Measurements from ENCODE around the gene PREB.

Gene PREB

DNA sequence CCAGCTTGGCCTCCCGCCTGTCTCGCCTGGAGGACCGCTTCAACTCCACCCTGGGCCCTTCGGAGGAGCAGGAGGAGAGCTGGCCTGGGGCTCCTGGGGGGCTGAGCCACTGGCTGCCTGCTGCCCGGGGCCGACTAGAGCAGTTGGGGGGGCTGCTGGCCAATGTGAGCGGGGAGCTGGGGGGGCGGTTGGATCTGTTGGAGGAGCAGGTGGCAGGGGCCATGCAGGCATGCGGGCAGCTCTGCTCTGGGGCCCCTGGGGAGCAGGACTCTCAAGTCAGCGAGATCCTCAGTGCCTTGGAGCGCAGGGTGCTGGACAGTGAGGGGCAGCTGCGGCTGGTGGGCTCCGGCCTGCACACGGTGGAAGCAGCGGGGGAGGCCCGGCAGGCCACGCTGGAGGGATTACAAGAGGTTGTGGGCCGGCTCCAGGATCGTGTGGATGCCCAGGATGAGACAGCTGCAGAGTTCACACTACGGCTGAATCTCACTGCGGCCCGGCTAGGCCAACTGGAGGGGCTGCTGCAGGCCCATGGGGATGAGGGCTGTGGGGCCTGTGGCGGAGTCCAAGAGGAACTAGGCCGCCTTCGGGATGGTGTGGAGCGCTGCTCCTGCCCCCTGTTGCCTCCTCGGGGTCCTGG, 51.5 kb downstream of the PREB start:
- Mint-ChIP-seq H3K9me3 (no peaks in the 10 kb centered on the region), H3K36me3 (peaks cover 3% of the 10 kb centered on the region), H3K27ac (peak overlapping the region; percentile 64), H3K27me3 (no peaks in the 10 kb centered on the region), H3K4me3 (no peak overlapping the region), H3K4me1 (peaks cover 51% of the 10 kb centered on the region)
- DNase-seq = no peak
- CTCF ChIA-PET = interaction anchor here (1.0 to 3.2 kb wide), 4 partner anchors 27 to 197 kb away, joined by 3 to 21 read pairs (median 6); partner anchors contain the start of gene AGBL5

DNA sequence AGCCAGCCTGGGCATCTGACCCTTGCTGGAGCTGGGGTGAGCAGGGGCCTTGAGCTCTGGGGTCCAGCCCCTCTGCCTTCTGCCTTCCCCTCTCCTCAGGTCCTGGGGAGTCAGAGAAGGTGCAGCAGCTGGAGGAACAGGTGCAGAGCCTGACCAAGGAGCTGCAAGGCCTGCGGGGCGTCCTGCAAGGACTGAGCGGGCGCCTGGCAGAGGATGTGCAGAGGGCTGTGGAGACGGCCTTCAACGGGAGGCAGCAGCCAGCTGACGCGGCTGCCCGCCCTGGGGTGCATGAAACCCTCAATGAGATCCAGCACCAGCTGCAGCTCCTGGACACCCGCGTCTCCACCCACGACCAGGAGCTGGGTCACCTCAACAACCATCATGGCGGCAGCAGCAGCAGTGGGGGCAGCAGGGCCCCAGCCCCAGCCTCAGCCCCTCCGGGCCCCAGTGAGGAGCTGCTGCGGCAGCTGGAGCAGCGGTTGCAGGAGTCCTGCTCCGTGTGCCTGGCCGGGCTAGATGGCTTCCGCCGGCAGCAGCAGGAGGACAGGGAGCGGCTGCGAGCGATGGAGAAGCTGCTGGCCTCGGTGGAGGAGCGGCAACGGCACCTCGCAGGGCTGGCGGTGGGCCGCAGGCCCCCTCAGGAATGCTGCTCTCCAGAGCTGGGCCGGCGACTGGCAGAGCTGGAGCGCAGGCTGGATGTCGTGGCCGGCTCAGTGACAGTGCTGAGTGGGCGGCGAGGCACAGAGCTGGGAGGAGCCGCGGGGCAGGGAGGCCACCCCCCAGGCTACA, 52.3 kb downstream of the PREB start:
- Mint-ChIP-seq H3K9me3 (no peaks in the 10 kb centered on the region), H3K27me3 (peaks cover 5% of the 10 kb centered on the region), H3K27ac (peak overlapping the region; percentile 98), H3K4me3 (no peak overlapping the region), H3K4me1 (peaks cover 48% of the 10 kb centered on the region), H3K36me3 (peaks cover 3% of the 10 kb centered on the region)
- CTCF ChIA-PET = interaction anchor here (1.0 to 3.2 kb wide), 6 partner anchors 9 to 197 kb away, joined by 3 to 21 read pairs (median 4); partner anchors contain the start of gene AGBL5
- no peak for DNase-seq

Measured in activated naive CD4-positive, alpha-beta T cell treated with anti-CD3 and anti-CD28 coated beads, Interleukin-2, amount 10 ng/mL, durations not matched to agents 7 days and 5 days (primary cell).